OCI-LY7 (cell line): ENCODE measurements around the gene MAP7D2.

ENCODE experiments used
- EZH2phosphoT487 ChIP-seq: fragments of 200-600 bp; sonication (generic); IDR thresholded peaks from 2 replicates; pipeline ENCODE4 v1.6.1; 2018; ENCODE audit warnings: low read depth, borderline replicate concordance, mild to moderate bottlenecking, mixed run types, antibody characterized with exemption, low read length, moderate library complexity, mixed read lengths
- TF ChIP-seq, protein P1 (sequence below): fragments of 200-600 bp; sonication (generic); conservative IDR thresholded peaks from 2 replicates; pipeline ENCODE4 v1.5.1; 2014; ENCODE audit warnings: mild to moderate bottlenecking, antibody characterized with exemption, low read length, moderate library complexity, mixed read lengths

DNA sequence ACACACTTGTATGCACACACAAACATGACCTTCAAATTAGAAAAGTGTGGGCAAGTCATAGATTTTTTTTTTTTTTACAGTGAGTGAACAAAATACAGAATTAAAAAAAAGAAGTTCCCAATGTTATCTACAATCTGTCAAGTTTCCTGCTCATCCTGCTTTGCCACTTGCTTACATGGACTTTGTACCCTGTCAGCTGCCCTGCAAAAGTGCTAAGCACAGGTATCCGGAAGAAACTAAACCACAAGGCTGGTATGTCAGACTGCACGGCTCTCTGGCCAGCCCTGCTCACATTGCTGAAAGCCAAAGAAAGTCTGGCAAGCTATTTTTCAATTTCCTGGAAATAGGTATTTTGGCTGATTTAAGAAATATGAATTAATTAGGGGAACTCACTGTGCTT lies 87.0 kb downstream of the MAP7D2 start:
- TF ChIP-seq, protein P1, sequence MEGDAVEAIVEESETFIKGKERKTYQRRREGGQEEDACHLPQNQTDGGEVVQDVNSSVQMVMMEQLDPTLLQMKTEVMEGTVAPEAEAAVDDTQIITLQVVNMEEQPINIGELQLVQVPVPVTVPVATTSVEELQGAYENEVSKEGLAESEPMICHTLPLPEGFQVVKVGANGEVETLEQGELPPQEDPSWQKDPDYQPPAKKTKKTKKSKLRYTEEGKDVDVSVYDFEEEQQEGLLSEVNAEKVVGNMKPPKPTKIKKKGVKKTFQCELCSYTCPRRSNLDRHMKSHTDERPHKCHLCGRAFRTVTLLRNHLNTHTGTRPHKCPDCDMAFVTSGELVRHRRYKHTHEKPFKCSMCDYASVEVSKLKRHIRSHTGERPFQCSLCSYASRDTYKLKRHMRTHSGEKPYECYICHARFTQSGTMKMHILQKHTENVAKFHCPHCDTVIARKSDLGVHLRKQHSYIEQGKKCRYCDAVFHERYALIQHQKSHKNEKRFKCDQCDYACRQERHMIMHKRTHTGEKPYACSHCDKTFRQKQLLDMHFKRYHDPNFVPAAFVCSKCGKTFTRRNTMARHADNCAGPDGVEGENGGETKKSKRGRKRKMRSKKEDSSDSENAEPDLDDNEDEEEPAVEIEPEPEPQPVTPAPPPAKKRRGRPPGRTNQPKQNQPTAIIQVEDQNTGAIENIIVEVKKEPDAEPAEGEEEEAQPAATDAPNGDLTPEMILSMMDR = no peak
- no peak for TF ChIP-seq EZH2phosphoT487
